Measurements from ENCODE around the gene NTMT1.

Gene NTMT1

DNA sequence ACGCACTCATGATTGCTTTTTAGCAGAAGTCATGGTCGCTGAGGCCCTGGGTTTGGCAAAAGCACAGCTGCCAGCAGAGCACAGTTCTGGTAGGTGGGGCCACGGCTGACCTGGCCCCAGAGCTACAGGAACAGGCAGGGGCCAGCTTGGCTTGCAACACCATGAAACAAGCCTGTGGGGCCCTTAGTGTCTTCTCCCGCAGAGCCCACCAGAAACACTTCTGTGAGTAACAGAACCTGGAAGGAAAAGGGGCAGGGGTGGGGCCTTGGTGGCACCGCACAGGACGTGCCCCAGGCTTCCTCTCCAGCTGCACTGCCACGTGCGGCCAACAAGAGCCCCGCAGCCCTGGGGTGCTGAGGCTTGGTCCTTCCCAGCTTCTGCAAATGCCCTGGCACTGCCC is 11.1 kb downstream of the NTMT1 start:
- DNase-seq (ENCODE audit: low spot score), result no peak

DNA sequence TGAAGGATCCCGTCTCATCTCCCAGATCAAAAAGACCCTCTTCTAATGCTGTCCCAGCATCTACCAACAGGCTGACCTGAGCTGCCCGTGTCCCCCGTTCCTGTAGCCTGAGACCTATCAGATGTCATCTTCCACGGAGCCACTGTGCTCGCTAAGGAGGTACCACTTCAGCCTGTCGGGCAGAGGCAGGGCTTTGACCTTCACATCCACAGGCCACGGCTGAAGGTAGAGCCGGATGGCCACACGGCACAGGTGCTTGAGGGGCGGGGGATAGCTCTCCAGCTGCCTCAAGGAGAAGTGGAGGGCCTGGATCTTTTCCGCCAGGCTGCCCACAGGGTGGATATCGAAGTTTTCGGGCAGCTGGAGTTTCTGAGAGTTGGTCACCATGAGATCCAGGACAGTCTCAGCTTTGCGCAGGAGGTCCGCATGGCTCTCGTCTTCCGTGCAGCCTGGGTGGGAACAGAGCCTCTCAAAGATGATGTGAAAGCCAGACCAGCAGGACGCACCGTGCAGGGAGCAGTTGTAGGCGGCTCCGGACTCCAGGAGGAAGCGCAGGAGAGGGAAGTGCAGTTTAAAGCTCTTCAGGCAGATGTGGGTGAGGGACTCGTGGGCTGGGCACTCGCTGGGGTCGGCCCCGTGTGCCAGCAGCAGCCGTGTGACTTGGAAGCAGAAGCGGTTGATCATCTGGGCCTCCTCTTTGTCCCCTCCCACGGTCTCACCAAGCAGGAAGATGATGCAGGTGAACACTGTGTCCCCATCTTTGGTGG is 11.9 kb downstream of the NTMT1 start:
- no peak for DNase-seq (ENCODE audit: low spot score)

DNA sequence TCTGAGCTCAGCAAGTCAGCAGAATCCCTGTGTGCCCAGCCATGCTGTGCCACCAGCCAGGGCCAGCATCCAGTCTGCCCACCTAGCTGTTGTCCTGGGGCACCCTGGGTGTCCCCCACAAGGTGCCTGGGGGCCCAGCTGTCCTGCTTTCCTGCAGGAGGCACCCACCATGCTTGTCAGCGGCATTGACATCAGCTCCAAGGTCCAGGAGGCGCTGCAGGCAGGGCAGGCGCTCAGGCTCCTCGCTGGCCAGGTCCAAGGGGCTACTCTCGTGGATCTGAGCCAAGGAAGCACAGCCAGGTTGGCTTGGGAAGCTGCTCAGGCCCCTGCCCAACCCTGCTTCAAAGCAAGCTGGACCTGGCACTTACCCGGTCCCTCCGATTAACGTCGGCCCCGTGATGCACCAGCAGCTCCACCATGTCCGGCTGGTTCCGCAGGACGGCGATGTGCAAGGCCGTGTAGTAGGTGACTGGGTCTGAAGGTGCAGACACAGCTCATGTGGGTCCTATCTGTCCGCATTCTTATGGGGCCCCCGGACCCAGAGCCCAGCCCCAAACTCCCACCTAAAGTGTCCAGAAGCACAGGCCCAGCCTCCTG is 13.2 kb downstream of the NTMT1 start:
- DNase-seq (ENCODE audit: low spot score), result no peak

DNA sequence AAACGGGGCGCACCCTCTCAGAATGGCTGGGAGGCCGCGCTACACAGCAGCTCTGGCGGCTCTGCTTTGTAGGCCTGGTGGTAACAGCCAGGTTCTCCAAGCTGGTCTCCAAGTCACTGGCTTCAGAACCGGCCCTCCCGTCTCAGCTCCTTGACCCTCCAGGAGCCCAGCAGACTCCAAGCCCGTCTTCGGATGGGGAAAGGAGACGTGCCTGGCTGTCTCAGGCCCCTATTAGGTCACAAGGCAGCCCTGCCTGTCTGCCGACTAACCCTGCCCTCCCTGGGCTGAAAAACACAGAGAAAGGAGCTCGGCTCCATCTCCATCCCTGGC is 13.8 kb downstream of the NTMT1 start:
- DNase-seq (ENCODE audit: low spot score), result no peak

DNA sequence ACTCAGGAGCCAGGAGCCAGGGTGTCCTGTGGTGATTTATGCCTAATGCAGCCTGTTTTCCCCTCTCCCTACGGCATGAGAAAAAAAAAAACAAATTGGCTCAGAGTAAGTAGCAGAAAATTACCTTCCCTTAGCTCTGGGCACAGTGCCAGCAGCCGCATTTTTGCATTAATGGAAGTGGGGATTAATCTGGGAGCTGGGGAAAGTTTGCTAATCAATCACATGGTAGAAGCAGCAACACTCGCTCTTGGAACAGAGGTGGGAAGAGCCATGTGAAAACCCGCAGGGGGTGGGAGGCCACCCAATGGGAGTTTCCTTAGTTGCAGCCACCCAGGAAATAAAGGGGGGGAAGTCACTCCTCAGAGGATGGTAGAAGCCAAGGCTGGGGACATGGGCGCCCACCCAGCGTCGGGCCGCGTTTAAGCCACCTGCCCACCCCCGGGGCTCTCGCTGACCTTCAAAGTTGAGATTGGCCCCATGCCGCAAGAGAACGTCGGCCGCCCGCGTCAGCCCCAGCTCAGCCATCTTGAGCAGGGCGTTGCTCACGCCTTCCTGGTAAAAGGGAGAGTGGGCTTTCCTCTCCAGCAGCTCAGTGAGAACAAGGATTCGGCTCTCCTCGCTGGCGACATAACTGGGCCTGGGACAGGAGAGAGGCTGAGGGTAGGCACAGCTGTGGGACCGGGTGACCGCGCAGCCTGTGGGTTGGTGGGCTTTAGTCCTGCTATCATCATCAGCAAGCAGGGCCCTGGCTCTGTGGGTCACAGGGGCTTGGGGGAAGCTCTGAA is 14.3 kb downstream of the NTMT1 start:
- no peak for DNase-seq (ENCODE audit: low spot score)

DNA sequence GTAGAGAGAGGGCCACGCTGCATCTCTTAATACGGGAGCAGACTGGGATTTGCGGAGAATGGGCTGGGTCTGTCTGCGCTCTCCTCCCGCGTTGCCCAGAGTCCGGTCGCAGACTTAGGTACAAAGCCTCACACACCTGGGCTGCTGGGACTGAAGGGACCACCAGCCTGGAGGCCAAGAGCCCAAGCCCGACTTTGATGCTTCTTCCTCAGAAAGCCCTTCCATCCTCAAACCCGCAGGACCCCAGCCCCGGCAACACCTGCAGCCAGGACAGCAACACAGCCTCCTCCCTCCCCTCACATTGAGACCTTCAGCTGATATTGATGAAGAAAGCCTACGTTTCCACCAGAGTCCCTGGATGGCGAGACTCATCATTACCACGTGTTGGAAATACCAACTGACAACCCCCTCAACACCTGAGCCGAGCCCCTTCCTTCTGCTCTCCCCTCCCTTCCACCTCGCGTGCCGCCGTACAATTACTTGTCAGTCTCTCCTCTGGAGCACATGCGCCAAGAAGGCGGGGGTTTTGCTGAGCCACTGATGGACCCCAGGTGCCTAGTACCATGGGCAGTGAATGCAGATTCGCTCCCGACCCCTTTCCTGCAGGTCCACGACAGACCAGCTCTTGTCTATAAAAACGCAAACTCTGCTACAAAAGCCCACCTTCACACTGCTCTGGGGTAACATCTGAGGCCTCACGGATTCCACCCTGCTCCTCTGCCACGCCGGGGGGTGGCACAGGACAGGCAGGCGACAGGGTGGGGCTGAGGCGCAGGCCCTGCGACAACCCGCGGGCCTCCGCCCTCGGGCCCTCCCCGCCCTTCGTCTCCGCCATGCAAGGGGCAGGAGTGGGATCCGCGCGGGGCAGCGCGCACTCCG is 15.1 kb downstream of the NTMT1 start:
- DNase-seq (ENCODE audit: low spot score), result no peak

DNA sequence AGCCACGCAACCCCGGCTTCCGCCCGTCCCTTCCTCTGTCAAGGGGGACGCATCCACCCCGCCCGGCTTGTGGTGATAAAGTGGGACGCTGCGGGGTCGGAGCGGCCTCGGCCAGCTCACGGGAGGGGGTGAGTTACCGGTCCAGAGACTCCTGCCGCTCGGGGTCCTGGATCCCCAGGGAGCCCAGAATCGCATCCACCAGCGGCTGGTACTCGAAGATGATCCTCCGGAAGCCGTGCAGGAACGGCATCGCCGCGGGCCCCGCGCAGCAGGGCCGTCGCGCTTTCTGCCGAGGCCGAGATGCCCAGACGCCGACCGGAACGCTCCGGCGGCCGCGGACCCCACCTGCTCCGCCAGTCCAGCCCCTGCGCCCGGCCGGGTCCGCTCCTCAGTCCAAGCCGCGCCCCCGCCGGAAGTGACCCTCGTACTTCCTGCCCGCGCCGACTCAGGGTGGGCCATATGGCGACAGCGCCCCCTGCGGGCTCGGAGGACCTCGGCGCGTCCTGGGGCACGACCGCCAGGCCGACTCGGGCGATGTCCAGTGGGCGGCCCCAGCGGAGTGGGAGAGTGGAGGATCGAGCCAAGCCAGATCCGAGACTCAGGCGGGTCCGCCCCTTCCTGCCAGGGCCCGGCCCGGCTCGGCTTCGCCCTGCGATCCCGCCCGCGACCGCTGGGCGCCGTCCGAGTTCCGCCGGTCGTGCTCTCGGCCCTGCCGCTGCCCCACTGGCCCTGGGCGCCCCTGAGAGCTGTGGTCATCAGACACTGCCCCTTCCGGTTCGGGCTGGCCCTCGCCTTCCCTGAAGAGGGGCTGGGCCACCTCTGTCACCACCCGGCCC is 16.0 kb downstream of the NTMT1 start, which contains the start of gene ASB6:
Gene ASB6 (minus strand): TSS at position 402 of the 836 bp plus-strand sequence. CDS start 152 bp downstream, at position 250.
- peak; percentile 99 for DNase-seq (ENCODE audit: low spot score)

DNA sequence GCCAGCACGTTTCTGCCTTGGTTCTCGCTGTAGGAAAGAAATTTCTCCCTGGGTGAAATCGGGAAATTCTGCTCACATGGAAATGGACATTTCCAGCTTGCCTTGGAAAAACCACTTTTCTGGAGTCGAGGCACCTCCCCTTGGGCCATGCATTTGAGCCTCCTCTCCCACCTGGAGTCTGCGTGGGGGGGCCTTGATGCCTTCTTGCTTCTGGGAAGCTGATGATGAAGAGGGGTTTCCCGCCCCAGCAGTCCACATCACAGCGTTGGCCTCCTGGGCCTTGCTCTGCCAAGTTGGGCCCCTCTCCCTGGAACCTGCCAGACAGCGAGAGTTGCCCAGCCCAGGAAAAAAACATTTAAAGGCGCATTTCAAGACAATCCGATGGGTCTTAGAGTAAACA is 17.7 kb downstream of the NTMT1 start:
- no peak for DNase-seq (ENCODE audit: low spot score)

DNA sequence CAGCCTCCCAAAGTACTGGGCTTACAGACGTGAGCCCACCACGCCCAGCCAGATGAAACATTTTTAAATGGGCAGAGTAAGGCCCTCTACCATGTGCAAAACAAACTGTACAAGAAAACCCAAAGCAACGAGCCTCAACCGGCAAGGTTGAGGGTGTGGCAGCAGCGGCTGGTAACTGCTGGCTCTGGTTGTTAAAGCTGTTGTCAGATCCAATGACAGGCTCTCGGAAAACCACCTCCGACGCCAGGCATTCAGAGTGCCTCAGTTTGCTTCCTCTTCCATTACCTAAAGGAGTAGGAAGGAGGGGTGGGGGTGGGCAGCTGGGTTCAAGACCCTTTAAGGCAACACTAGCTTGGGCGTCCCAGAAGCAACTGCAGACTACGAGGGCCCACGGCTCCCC is 18.4 kb downstream of the NTMT1 start:
- DNase-seq (ENCODE audit: low spot score), result no peak

DNA sequence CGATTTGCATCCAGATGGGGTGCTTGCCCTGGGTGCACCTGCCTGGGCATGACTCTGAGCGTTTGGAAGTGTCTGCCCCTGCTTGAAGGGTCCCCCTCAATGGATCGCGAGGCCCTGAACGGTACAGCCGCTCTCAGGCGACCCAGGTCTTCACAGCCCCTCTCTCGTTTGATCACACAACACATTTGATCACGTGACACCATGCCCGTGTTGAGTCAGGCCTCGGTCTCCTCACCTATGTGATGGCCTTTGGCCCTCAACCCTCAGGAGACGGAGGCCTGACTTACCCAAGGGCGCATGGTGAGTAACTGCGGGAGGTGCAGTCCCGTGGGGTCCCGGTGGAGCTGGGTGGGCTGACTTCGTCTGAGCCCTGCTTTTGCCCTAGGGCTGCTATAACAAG is 18.9 kb downstream of the NTMT1 start:
- no peak for DNase-seq (ENCODE audit: low spot score)

DNA sequence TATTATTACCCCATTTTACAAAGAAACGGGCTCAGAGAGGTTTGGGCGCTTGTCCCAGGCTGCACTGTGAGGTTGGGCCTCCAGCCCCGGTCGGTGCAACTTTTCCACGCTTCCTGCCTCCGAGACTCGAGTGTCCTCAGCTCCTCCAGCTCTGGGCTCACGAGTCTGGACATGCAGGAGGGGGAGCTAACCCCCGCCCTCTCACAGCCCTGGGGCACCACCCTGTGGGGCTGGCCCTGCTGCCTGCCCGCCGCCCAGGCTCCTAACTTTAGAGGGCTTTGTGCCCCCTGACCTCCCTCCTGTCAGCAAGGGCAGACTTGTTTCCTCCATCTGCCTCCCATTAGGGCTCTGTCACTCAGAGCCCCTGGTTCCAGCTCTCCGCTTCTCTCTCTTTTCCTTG is 20.3 kb downstream of the NTMT1 start:
- no peak for DNase-seq (ENCODE audit: low spot score)

DNA sequence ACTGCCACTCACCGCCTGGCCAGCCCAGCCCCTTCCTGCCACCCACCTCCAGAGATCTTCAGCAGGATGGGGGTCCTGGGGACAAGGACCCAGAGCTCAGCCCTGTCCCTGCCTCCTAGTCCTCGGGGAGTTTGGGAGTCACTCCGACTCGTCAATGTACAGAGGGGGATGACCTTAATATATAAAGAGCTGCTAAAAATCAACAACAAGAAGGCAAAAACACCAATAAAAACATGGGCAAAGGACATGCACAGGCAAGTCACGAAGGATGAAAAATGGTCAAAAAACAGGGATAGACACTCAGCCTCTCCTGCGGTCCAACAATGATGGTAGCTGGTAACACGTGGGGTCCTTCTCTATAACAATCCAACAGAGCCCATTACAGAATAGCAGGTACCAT is 20.7 kb downstream of the NTMT1 start:
- DNase-seq (ENCODE audit: low spot score), result no peak

DNA sequence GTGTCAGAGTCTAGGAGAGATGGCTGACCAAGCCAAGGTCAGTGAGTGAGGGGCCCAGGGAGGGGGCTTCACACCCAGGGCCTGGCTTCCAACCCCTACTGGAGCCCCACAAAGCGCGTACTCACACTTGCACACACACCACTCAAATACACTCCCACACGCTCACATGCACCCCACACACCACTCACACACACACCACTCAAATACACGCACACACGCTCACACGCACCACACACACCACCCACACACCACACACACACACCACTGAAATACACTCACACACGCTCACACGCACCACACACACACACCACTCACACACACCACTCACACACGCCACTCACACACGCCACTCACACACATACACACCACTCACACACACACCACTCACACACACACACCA is 21.7 kb downstream of the NTMT1 start:
- DNase-seq (ENCODE audit: low spot score), result no peak

DNA sequence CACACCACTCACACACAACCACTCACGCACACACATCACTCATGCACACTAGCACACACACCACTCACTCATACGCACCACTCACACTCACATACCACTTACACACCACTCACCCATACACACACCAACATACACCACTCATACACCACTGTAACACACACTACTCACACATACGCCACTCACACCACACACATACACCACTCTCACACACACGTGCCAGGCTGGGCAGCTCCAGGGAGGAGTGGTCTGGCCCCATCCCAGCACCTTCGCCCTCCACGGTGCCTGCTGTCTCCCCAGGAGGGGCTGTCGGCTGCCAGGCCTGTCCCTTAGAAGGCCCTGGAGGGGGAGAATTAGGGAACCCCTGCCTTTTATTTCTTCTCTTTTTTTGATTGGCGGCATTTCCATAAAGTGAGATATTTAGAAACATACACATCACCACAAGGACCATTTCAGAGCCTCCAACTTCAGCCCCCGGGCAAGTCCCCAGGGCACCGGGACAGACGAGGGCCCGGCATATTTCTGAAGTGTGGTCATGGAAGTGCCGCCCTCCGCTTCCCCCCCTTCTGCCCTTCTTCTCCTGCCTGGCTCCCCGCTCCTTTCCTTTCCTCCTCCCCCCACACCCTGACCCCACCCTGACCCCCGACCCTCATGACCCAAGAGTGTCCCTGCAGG is 22.3 kb downstream of the NTMT1 start:
- DNase-seq (ENCODE audit: low spot score), result no peak

DNA sequence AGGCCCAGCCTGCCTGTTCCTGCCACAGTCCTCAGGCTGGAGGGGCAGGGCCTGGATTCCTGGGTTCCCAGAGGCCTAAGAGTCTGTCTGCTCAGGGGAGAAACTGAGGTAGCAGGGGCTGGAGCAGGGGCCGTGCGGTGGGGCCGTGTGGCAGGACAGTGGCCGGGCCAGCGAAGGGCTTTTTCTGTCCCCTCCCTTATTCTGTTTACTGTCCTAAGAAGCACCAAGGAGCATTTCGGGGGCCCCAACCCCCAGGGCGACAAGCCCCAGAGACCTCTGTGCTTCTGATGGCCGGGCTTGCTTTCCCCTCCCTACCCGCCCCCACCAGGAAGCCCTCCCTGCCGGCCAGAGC is 22.8 kb downstream of the NTMT1 start:
- DNase-seq (ENCODE audit: low spot score), result no peak

DNA sequence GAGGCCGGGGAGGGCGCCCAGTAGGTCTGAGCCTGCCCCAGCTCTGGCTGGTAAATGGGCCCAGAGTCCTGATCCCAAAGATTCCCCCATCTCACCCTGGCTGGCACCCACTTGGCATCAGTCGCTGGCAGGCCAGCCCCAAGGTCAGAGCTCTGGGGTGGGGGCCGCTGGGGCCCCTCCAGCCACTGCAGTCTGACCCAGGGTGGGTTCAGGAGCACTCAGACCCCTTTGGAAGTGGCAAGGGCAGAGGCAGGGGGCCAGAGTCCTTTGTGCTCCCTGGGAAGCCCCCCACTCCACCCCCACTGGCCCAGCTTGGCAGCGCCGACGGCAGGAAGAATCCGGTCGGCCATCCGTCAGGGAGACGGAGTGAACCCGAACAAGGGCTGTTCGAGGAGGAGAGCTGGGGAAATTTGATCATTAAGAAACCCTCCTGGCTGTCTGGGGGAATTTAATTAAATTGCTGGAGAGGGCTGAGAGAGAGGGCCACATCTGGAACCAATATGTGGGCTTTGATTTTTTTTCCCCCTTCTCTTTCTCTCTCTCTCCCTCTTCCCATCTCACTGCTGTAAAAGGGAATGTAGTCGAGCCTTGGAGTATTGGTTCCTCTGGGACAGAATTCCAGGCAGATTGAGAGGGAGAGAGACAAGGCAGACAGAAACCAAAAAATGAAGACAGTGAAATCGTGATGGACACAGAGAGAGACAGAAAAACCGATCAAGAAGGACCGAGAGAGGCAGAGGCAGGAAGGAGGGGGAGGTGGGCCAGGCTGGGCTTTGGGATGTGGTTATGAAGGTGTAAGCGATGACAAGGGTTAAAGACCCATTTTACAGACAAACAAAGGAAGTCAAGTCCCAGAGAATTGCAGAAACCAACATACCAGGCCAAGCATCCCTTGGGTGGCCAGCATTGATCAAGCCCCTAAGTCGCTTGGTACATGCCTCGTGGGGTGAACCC is 24.0 kb downstream of the NTMT1 start:
- no peak for DNase-seq (ENCODE audit: low spot score)

DNA sequence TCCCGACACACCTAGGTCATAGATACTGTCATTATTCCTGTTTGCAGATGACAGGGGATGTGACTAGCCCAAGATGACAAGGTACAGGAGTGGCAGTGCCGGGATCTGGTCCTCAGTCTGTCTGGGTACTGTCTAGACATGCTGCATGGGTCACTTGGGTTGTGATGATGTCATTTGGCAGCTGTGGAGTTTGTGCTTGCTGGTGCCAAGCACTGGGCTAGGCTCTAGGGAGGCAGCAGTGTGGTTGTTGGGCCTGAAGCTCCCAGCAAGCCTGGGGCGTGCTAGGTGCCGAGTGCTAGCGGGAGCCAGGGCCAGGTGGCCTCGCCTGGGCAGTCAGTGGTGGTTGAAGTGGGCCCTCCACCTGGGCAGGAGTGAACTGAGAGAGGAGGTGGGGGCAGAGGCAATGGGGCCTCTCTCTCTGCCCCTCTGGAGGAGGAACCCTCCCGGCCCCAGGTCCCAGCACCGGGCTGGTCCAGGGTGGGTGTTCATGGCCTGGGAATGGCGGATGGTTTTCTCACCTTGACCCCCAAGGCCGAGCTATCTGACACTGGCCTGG is 24.8 kb downstream of the NTMT1 start:
- DNase-seq (ENCODE audit: low spot score), result no peak

DNA sequence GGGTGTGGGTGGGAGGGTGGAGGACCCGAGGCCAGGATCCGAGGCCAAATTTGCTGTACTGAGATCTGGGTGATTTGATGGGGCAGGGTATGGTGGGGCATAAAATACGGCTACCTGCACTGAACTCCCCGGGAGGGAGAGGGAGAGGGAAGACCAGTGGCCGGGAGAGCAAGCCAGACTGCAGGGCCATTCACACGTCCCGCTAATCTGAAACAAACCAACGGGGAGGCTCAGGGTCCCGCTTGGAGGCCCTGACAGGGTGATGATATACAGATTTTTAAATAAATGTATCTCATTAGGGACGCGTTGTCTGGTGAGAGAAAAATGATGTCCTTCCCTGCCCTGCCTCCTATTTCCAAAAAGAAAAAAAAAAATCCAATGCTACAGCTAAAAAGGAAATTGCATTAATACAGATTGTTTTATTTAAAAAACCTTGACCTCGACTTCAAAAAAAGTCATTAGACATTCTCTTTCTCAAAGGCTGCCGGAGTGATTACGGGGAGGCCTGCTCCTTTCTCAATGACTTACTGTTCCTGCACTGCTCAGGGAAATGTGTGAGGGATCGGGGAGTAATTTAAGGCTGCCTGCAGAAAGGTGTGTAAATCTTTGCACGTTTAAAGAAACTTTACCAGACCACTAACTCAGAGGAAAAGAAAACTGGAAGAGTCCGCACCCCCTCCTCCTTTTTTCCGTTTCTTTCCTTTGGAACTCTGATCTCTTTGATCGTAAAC is 28.0 kb downstream of the NTMT1 start:
- DNase-seq (ENCODE audit: low spot score), result no peak

Data from left forelimb (tissue), 1 donor.